GM19467 (cell line): ENCODE results near the gene NAA20.
A peak's percentile ranks its signal among the peaks of the same experiment; 100 is the strongest.

Experiments used
- ATAC-seq: cut with Tn5 transposase; IDR thresholded peaks from one replicate; pipeline ENCODE4 v1.9.1; 2021; ENCODE audit warnings: mild to moderate bottlenecking, moderate library complexity; ENCODE audit not compliant: unreplicated experiment

The NAA20 gene

DNA sequence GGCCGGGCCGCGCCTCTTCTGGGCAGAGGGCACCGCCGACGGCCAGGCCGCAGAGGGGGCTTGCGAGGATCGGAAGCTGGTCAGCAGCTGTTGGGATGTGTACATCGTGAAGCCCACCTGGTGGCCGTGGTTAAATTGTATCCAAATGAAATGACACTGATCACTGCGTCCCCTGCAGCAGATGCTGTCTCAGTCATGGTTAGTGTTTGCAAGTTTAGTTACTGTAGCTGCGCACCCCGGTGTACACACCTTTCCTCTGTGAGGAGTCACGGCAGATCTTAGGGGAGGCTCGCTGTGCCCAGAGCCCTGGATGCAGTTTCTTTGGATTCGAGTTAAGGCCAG lies 653 bp downstream of the NAA20 start:
- ATAC-seq: peak; percentile 9

DNA sequence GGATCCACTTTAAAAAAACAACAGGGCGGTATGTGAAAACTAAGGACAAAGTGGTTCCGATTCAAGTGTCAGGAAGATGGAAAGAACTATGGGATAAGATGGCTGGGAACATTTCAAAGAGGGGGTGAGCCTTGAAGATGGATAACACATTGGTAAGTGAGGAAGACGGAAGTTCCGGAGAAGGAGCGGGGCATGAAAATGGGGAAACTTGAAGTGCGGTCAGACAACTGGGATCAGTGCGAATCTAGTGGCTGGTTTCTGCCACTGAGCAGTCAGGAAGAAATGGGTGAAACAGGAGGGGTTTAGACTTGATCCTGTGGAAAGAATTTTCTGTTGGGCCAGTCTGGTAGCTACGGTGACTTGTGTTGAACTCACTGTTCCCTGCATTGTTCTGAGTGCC lies 1.2 kb downstream of the NAA20 start:
- ATAC-seq: no peak

DNA sequence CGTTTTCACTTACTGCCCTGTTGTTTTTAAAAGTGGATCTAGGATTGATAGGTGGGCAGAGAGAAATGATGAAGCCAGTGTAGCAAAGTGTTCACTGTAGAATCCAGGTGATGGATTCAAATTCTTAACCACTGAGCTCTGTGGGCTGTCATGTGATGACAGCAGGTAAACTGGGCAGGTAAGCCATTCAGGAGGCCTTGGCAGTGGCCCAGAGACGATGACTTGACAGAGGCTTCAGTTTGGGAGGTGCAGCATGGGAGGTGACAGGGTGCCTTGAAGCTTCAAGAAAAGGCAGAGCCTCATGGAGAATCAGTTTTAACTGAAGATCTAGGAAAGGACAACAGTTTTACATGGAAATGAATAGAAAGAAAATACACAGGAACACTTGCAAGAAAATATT lies 2.0 kb downstream of the NAA20 start:
- no peak for ATAC-seq

DNA sequence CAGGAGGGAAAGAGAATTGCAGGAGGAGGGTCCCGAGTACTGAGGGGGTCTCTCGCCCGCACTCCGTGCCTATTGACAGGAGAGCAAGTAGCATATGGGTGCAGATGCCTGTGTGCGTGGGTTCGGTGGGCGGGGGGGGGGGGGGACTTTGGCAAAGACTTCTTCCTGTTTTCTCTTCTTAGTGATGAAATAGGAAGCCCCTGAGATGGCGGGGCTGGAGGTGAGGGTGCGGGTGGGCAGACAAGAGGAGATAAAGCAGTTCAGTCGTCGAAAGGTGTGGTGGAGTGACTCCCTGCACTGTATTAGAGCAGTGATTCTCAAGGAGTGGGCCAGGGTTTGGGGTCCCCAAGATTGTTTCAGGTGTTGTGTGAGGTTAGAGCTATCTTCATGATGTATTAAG lies 3.7 kb downstream of the NAA20 start:
- ATAC-seq: no peak

DNA sequence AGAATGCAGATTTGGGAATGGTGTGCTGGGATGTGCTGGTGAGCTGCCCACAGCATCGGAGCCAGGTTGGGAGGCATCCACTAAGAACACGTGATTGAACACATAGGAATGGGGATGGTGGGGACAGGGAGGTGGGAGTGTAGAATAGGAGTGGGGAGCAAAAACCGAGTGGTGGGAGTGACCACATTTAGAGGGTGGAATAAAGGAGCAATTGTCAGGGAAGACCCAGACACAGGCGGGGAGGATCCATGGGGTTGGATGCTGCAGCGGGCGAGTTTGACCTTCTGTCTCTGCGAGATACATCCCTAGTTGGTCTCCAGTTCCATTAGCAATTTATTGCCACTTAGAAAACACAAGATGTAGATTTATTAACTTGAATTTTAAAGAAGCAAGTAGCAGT lies 4.7 kb downstream of the NAA20 start:
- ATAC-seq: no peak

DNA sequence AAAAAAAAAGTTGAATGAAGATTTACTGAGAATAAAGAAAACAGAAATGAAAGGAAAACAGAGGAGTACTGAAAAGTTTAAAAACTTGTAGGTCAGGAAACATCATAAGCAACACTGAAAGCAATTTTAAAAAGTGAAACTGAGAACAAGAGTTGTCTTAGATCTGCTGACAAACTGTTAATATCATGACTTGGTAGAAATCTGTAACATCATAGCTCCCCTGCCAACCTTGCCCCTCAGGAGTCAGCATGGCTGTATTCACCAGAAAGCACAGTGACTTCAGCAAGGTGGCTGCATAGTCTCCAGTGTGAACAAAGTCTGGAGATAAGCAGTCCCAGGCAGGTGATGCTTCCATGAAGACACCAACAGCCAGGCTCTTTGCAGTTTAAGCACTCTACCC lies 5.3 kb downstream of the NAA20 start:
- ATAC-seq: peak; percentile 55

DNA sequence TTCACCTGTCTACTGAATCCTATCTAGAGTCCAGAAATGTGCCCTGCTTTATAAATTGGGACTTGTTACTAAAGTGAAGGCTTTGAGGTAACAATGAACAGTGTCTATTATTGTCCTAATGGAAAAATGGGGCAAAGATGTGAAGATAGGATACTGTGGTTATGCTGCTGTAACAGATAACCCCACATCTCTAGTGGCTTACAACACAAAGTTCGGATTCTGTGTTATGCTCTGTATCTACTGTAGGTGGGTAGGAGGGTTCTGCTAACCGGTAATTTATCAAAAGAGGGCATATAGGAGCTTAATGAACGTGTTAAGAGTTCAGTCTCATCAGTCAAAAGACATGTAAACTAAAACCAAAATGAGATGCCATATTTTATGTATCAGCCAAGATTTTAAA lies 6.2 kb downstream of the NAA20 start:
- ATAC-seq: no peak

DNA sequence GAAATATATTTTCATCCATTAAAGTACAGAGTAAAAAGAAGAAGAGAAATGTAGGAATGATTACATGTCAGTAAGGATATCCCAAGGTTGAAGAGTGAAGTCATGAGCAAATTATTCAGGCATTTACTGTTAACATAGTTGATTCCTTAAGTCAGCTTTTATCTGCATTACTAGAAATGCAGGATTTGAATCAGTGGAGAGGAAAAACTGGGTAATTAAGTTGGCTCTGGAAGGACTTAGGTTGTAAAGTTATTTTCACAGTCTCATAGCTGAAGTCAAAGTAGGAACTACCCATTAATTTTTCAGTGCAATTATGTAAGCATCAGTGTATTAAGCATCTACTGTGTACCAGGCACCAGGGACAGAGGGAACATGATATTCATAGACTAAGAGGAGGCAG lies 7.8 kb downstream of the NAA20 start:
- no peak for ATAC-seq

DNA sequence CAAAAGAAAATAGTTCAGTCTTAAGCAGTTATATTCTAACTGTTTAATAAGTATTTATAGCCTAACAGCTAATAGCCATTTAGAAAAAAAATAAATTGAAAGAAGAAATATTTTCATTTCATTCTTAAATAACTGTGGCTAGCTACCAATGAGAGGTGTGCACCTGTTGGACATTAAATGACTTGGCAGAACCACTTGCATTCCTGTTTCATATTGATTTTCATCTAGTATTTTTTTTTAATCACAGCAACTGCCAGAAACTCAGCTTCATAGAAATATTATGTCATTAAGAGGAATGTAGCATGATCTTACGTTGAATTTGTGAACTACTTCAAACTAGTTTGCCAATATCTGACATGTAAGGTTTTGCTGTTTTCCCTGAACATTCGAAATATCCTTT lies 10.1 kb downstream of the NAA20 start:
- ATAC-seq: no peak

DNA sequence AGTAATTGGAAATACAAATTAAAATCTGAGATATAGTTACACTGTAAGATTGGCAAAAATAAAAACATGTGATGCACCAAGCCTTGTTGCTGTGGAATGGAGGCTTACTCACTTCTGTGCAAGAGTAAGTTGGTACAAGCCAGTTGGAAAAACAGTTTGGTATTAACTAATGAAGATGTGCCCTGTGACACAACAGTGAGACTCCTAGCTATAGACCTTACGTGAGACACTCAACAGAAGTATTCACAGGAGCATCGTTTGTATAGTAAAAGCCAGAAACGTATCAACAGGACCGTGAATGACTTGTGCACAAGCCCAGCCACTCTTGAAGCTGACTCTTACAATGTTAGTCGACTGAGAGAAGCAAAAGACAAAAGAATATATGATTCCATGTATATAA lies 14.6 kb downstream of the NAA20 start:
- no peak for ATAC-seq

DNA sequence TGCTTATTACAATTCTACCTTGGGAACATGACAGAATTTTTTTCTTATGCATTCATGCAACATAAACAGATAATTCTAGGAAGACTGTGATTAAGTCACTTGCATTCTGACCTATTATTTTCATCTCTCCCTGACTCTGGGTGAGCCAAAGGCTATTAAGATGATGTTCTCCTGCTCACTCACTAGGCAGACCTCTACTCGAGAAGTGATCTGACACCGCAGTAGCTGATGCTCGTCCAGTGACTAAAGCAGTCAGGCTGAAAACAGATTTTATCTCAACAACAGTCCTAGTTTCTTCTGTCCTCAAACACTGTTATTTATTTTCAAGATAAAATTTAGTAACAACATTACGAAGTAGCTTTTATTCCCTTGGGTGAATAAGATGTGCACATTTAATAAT lies 17.3 kb downstream of the NAA20 start:
- no peak for ATAC-seq

DNA sequence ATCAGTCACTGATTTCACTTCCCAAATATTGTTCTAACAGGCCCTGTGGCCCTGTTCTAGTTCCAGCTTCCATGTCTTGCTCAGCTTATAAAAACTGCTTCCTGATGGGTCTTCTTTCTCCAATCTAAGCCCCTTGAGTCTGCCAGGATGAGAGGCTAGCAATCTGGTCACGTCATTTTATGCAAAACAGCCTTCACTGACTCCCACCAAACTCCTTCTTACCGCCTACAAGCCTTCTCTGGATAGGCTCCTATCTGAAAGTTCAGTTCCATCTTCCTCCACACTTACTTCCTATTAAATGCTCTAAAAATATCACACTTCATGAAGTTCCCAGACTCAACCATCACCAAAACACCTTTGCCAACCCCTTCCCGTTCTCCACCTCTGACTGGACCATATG lies 19.6 kb downstream of the NAA20 start:
- no peak for ATAC-seq

DNA sequence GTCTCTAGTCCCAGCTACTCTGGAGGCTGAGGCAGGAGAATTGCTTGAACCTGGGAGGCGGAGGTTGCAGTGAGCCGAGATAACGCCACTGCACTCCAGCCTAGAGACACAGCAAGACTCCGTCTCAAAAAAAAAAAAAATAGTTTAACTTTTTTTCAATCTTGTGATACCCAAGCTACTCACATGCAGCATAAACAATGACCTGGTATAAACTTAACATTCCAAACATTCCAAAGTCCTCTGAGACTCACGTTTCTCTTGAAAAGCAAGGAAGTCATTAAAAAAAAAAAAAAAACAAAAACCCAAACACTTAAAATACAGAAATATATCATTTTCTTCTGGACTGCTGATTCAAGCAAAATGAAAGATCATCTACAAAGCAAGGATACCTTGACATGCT lies 20.8 kb downstream of the NAA20 start:
- ATAC-seq: no peak

DNA sequence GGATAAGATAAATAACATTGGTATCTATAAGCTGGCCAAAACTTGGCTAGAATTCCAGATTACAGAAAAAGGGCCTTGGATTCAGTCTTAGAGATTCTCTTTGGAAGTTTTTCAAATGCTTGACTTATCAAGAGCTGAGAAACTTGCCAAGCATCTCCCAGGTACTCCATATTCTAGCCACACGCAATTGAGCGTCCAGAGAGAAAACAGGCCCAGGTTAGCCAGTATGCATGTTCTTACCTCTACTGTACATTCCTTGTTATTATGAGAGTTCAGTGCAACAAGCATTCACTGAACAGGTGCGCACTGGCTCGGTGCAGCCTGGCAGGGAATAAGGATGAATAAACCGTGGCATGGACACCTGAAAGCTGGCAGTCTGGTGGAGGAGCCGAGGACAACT lies 21.4 kb downstream of the NAA20 start:
- no peak for ATAC-seq

DNA sequence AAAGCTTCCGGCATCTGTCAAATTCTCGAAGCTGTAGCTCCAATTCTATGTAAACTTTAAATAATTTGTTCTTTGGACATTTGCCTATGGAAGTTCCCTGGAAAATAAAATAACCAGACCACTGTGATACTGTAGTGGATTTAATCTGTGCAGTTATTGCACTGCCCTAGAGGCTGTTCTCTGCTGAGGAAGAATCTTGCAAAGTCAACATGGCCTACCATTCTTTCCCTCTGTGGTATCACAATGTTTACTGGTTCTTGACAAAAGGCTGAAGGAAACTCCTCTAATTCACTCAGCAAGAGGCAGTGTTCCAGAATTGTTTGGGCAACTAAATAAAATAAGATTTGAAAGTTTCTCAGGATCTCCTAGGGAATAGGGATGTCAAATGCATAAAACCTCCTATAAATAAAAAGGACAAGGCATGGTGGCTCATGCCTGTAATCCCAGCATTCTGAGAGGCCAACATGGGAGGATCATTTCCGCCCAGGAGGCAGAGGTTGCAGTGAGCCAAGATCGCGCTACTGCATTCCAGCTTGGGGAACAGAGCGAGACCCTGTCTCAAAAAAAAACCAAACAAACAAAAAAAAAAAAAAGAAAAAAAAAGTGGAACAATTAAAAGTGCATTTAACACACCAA lies 22.7 kb downstream of the NAA20 start:
- no peak for ATAC-seq

DNA sequence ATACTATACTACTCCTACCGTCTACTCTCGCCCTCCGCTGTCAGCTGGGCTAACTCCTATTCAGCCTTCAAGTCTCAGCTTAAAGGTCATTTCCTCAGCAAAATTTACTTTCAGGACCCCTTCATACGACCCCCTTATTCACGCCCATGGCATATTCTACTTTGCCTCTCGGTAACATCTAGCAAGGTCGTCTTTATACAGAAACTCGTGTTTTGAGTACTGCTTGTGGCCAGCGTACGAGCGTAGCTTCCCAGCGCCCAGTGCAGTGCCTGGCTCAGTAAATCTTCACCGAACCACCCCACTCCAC lies 34.6 kb downstream of the NAA20 start:
- peak; percentile 8 for ATAC-seq

DNA sequence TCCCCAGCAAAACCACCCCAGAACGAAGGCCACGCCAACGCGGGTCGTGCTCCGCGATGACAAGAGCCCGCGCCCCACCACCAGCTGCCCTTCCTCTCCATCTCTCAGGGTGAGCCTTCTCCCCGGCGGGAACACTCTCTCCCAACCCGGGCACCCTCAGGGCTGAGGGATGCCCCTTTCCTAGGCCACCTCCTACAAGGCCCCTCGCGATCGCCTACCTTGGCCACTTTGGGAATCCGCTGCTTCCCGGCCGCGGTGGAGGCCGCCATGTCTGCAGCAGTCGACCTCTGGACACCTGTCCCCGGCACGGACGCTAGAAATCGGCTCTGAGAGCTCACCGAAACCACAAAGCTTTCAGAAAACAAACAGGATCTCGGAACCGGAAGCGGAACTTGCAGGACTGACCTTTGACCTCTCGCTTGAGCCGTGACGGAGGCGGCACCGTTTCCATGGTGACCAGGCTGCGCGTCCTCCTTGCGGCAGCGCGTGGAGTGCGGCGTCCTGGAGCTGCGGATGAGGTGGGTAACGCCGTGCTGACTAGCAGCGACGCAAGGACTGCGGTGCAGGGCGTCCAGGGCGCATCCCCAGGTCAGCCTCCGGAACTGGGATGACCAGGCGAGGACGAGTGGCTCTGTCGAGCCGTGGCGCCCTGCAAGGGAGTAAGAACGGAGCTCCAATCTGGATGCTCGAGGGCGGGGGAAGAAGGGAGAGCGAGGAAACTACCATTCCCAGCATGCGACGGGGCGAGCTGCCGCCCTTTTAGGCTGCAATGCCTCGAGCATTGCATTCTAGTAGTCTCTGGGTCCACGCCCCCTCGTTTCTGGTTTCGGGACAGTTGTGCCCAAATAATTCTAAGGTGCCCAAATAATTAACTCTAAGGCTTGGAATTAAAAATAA lies 35.2 kb downstream of the NAA20 start, which contains the start of the genes CFAP61 and CRNKL1:
TSS of gene CFAP61 (plus strand) at position 459 of the 897 bp plus-strand sequence. CDS start 4,122 bp downstream, outside the sequence.
TSS of gene CRNKL1 (minus strand) at position 393 of the 897 bp plus-strand sequence. CDS start at position 269, 124 bp downstream.
- ATAC-seq: peak; percentile 92

DNA sequence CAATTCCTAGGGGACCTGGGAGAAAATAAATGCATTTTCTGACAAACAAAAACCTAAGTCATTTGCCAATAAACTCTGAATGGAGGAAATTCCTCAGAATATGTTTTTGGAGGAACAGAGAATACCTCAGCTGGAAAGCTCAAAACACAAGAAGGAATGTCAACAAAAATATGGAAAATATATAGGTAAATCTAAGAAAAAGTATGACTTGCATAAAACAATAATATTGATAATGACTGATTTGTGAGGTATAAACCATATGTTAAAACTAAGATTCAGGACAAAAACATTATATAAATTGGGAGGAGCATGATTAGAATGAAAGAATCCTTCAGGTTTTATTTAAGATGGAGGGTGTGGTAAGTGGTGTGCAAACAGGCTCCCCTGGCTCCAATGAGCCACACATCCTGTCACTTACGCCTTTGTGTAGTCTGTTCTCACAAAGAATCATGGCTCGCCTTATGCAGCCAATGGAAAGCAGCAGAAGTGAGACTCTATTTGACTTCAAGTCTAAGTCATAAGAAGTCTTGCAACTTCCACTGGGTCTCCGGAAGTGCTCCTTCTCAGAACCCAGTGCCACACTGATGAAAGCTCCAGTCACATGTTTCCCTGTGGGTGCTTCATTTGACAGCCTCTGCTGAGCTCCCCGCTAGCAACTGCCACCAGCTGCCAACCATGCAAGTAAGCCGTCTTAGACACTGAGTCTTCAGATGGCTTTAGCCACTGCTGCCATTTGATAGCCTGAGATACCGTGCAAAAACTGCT lies 43.3 kb downstream of the NAA20 start:
- ATAC-seq: no peak

DNA sequence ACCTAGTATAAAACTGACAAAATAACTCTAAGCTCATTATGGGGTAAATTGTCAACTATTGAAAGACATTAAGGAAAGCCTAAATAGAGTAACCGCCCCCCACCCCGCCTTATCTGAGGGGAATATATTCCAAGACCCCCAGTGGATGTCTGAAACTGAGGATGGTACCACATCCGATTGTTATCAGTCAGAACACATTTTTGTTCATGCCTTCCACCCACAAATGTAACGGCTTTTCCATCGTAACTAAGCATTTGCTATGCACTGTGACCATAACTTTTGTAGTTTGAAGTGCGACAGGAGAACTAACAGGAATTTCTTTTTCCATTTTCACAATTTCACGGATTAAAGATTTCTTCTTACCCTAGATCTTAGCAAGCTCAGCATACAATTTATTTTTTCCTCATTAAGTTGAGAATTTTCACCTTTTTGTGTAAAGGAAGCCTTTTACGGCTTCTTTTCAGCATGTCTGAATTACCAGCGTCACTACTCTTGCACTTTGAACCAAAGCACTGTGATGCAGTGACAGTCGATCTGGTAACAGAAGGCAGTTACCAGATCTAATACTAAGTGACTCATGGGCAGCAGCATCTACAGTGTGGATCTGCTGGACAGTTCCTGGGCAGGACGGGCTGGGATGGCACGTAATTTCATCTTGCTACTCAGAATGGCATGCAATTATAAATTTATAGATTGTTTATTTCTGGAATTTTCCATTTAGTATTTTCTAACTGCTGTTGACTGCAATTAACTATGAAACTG lies 47.0 kb downstream of the NAA20 start:
- ATAC-seq: no peak

DNA sequence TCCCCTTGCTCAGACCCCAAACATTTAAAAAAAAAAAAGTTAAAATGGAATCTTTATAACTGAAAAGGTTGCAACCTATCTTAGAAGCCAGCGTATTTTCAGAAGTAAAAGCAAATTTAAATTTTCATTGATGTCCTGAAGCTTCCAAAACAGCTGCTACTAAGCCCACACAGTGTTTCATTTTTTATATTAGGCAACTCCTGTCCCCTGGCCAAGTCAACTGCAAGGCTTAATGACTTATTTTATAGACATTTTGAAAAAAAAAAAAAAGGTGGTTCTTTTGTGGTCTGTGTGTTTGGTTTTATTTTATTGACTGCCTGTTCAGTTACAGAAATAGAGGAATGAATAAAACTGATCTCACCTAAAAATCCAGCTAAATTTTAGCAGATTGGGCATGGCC lies 48.2 kb downstream of the NAA20 start:
- ATAC-seq: no peak
